Lower leg skin (tissue), 4 donors: ENCODE measurements around the gene IL21. TPM values are rescaled to one million over a fixed set of nuclear protein-coding genes. Genes with fewer than 3 reads are reported as not detected.

Experiments used
- DNase-seq, 2 donors: peaks; one replicate each; pipeline ENCODE4 v3.0.0-alpha.2; 2019; ENCODE audit warnings: low spot score in 2 of 2
- H3K4me3 ChIP-seq: fragments of 200-600 bp; sonication (generic); 2 replicates; pipeline ENCODE4 v1.5.1; 2017; ENCODE audit warnings: mild to moderate bottlenecking, low read depth; ENCODE audit not compliant: poor library complexity, severe bottlenecking
- POLR2A ChIP-seq, 2 donors: fragments of 450-650 bp; IDR thresholded peaks; one replicate each; pipeline ENCODE4 v1.6.1; 2016 to 2017; ENCODE audit warnings: antibody characterized with exemption in 2 of 2, mild to moderate bottlenecking in 1 of 2, moderate library complexity in 1 of 2
- WGBS, 2 donors: methylation state at CpG; one replicate each; pipeline ENCODE4 v1.1.5; 2018; 5-methylcytosine and 5-hydroxymethylcytosine counted together
- intact Hi-C: fragments of 100-400 bp; cut with DNase I; formaldehyde crosslinking; loops from one replicate; pipeline ENCODE4 v1.15.0; 2023; ENCODE audit warnings: low total_unique reads
- total RNA-seq, 4 donors: library from RNA; depleted of rRNA; stranded (reverse); fragments of >200 nt; gene quantifications; one replicate each; pipeline ENCODE4 v1.1.0, GENCODE V29; 2016
- TF ChIP-seq, protein P1 (sequence below), 3 donors: fragments of 450-650 bp; IDR thresholded peaks; one replicate each; pipeline ENCODE4 v1.5.1; 2016; ENCODE audit warnings: antibody characterized with exemption in 3 of 3, mild to moderate bottlenecking in 3 of 3, moderate library complexity in 2 of 3

IL21 gene
- total RNA-seq, 4 donors from 2014 or later, result not detected

DNA sequence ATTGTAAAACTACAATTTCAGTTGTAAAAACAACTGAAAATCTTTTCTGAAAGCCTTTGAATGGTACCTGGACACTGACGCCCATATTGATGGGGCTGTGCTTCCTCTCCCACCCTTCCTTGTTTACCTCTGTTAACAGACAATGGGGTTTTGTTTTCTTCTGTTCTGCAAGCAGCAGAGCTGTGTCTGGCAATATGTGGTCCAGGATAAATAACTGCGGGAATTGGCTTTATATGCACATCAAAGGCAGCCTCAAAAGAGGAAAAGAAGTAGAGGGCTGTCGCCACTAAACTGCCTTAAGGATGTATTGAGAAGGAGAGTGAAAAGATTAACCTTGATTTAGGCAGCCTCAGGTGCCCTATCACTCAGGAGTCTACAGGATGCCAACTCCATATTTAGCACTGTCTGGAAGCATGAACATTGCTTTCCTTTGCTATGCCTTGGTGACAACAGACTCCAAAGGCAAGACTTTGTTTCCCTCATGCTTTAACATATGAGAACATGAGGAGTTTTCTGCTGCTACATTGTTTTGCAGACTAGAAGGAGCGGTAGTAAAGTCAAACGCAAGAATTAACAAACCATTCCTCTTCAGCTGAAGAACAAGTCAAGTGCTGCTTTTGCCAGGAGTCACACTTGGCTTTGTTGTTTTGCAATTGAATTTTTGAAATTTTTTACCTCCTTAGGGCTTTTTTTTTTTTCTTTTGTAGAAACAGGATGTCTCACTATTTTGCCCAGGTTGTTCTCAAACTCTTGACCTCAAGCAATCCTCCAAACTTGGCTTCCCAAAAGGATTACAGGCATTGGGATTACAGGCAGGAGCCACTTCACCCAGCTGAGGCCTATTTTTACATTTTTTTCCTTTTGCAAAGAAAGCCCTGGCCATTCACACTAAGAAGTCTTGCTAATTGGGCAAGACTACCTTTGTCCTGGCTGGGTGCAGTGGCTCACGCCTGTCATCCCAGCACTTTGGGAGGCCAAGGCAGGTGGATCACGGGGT is 3.0 kb downstream of the IL21 start:
- 68 to 73% methylated on average over 7 of the region's 7 CpGs for WGBS, 2 donors
- no peak for TF ChIP-seq POLR2A (IDR thresholded peaks at IDR 0.05)
- TF ChIP-seq, protein P1, sequence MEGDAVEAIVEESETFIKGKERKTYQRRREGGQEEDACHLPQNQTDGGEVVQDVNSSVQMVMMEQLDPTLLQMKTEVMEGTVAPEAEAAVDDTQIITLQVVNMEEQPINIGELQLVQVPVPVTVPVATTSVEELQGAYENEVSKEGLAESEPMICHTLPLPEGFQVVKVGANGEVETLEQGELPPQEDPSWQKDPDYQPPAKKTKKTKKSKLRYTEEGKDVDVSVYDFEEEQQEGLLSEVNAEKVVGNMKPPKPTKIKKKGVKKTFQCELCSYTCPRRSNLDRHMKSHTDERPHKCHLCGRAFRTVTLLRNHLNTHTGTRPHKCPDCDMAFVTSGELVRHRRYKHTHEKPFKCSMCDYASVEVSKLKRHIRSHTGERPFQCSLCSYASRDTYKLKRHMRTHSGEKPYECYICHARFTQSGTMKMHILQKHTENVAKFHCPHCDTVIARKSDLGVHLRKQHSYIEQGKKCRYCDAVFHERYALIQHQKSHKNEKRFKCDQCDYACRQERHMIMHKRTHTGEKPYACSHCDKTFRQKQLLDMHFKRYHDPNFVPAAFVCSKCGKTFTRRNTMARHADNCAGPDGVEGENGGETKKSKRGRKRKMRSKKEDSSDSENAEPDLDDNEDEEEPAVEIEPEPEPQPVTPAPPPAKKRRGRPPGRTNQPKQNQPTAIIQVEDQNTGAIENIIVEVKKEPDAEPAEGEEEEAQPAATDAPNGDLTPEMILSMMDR (IDR thresholded peaks at IDR 0.05), result no peak
- intact Hi-C loops, result no loop called here
- DNase-seq, result no peak
- no peak overlapping the region for H3K4me3 ChIP-seq

DNA sequence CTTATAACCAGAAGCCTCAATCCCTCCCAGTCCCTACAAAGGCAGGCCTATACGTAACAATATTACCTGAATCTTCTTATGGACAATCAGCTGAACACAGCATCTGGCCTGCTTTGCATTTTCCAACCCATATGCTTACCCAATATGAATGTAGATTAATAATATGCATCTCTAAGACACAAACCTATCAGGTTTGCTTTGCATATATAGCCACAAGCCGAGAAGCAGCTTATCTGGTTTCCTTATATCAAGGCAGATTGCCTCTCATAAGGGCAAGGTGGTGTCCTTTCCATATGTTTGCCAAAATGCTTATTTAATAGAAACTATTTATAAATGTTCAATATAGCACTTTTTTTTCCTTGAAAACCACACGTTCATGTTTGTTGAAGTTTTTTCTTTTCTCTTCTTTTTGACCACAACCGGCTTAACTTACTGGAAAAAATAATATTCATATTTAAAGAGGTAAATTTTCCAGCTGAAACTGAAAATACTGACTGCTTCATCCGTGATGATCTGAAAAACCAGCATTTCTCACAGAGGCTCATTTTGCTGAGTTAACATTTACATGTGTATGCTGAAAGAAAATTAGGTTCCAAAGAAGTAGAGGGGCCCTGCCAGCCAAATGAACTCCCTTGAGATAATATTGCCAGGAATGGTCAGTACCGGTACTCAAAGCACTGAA is 3.8 kb downstream of the IL21 start:
- intact Hi-C loops, result no loop called here
- no peak for DNase-seq
- 61 to 72% methylated on average over 6 of the region's 6 CpGs for WGBS, 2 donors
- TF ChIP-seq, protein P1 (IDR thresholded peaks at IDR 0.05), result no peak
- TF ChIP-seq POLR2A (IDR thresholded peaks at IDR 0.05), result no peak
- H3K4me3 ChIP-seq, result no peak overlapping the region

DNA sequence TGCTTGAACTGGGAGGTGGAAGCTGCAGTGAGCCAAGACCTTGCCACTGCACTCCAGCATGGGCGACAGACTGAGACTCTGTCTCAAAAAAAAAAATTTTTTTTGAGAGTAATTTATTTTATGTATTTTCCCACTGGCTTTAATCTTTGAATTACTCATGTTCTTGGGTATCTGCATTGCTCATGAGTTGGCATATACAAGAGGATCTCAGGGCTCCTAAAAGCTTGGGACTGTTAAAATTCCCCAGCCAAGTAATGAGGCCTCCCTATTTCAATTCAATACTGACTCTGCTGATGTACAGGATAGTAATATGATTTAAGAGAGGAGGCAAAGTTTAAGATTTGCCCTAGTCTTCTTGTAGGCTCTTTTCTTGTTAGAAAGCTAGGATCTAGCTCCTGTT is 6.2 kb downstream of the IL21 start:
- no peak for DNase-seq
- 88 to 94% methylated on average over 1 of the region's 1 CpG for WGBS, 2 donors
- intact Hi-C loops, result no loop called here
- TF ChIP-seq, protein P1 (IDR thresholded peaks at IDR 0.05), result no peak
- TF ChIP-seq POLR2A (IDR thresholded peaks at IDR 0.05), result no peak
- no peak overlapping the region for H3K4me3 ChIP-seq

DNA sequence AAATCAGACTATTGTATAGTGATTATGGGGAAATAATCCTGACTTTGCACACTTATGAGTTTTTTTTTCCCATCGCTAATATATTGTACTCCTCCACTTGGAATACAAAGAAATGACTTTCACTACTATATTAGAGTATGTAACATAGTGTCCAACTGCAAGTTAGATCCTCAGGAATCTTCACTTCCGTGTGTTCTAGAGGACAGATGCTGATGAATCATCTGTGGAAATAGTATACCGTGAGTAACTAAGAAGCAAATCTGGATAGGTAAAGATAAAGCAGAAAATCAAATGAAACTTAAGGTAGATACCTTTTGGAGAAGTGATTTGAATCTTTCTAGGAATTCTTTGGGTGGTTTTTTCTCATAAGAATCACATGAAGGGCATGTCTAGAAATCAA is 8.3 kb downstream of the IL21 start:
- TF ChIP-seq POLR2A (IDR thresholded peaks at IDR 0.05), result no peak
- TF ChIP-seq, protein P1 (IDR thresholded peaks at IDR 0.05), result no peak
- intact Hi-C loops, result no loop called here
- DNase-seq, result no peak
- H3K4me3 ChIP-seq, result no peak overlapping the region
- WGBS, 2 donors, result 76 to 79% methylated on average over 3 of the region's 3 CpGs

DNA sequence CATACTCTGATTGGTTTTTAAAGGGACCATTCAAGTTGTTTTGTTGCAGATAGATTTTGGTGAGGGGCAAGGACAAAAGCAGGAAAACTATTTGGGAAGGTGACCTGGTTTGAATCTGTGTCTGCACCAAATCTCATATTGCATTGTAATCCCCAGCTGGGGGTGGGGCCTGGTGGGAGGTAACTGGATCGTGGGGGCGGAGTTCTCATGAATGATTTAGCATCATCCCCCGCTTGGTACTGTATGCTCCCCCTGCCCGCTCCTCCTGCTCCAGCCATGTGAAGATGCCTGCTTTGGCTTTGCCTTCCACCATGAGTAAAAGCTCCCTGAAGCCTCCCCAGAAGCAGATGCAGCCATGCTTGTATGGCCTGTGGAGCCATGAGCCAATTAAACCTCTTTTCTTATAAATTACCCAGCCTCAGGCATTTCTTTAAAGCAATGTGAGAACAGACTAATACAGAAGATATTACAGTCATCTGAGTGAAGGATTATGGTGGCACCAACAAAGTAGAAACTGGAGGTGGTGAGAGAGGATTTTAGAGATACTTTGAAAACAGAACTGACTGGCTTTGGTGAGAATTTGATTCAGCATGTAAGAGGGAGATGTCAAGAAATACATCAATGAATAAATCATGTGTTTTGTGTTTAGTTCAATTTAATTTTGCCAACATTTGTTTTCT is 14.4 kb downstream of the IL21 start:
- intact Hi-C loops, result no loop called here
- WGBS, 2 donors, result 76 to 87% methylated on average over 4 of the region's 4 CpGs
- no peak overlapping the region for H3K4me3 ChIP-seq
- no peak for TF ChIP-seq POLR2A (IDR thresholded peaks at IDR 0.05)
- TF ChIP-seq, protein P1 (IDR thresholded peaks at IDR 0.05), result no peak
- DNase-seq, result no peak
